Endothelial cell (in vitro differentiated cells): ENCODE data around the gene OCLN. TPM values are rescaled to one million over a fixed set of nuclear protein-coding genes. Genes with fewer than 3 reads are reported as not detected.
A peak's percentile ranks its signal among the peaks of the same experiment; 100 is the strongest.

Experiments
- DNase-seq: peaks from one replicate; pipeline ENCODE4 v3.0.0; 2021; ENCODE audit warnings: low spot score
- H3K27ac Mint-ChIP-seq: one replicate; pipeline ENCODE4 v1.8.0; 2021; ENCODE audit warnings: mixed read lengths, inconsistent platforms; ENCODE audit not compliant: unreplicated experiment
- H3K27me3 Mint-ChIP-seq: one replicate; pipeline ENCODE4 v1.8.0; 2021; ENCODE audit warnings: mild to moderate bottlenecking, moderate library complexity, mixed read lengths, inconsistent platforms; ENCODE audit not compliant: unreplicated experiment
- H3K36me3 Mint-ChIP-seq: one replicate; pipeline ENCODE4 v1.8.0; 2021; ENCODE audit warnings: mild to moderate bottlenecking, low read depth, mixed read lengths, inconsistent platforms; ENCODE audit not compliant: unreplicated experiment
- H3K4me1 Mint-ChIP-seq: one replicate; pipeline ENCODE4 v1.8.0; 2021; ENCODE audit warnings: mild to moderate bottlenecking, mixed read lengths, inconsistent platforms; ENCODE audit not compliant: unreplicated experiment
- H3K4me3 Mint-ChIP-seq: one replicate; pipeline ENCODE4 v1.8.0; 2021; ENCODE audit warnings: mild to moderate bottlenecking, mixed read lengths, inconsistent platforms; ENCODE audit not compliant: unreplicated experiment
- H3K9me3 Mint-ChIP-seq: one replicate; pipeline ENCODE4 v1.8.0; 2021; ENCODE audit warnings: mixed read lengths, inconsistent platforms; ENCODE audit not compliant: unreplicated experiment
- CTCF ChIP-seq: fragments of 200-600 bp; sonication (generic); IDR thresholded peaks from one replicate; pipeline ENCODE4 v1.5.0; 2021; ENCODE audit warnings: antibody characterized with exemption; ENCODE audit not compliant: unreplicated experiment
- total RNA-seq: library from RNA; stranded (reverse); fragmentation: NEBNext Ultra II Directional; extraction: Animal tissue kit (Norgen Biotek cat#: 25700); gene quantifications from one replicate; pipeline ENCODE4 v1.2.1, GENCODE V29; 2021; ENCODE audit not compliant: unreplicated experiment

OCLN gene
- total RNA-seq, 1 donor from 2014 or later = 26.4 TPM

- H3K4me1 Mint-ChIP-seq = peaks cover 12% of the 10 kb centered on the region
- no peaks in the 10 kb centered on the region for H3K9me3 Mint-ChIP-seq
- DNase-seq = peak; percentile 53
- H3K4me3 Mint-ChIP-seq = peak overlapping the region; percentile 93
- no peak overlapping the region for H3K27ac Mint-ChIP-seq
- no peak for TF ChIP-seq CTCF
- H3K27me3 Mint-ChIP-seq = peaks cover 4% of the 10 kb centered on the region
- no peaks in the 10 kb centered on the region for H3K36me3 Mint-ChIP-seq
Measured at GRCh38 chr5:69492923-69493395, 369 bp downstream of the OCLN start.

- TF ChIP-seq CTCF = no peak
- no peaks in the 10 kb centered on the region for H3K9me3 Mint-ChIP-seq
- H3K27me3 Mint-ChIP-seq = peaks cover 4% of the 10 kb centered on the region
- peak; percentile 38 for DNase-seq
- H3K4me1 Mint-ChIP-seq = peaks cover 12% of the 10 kb centered on the region
- peak overlapping the region; percentile 18 for H3K27ac Mint-ChIP-seq
- H3K36me3 Mint-ChIP-seq = no peaks in the 10 kb centered on the region
- peak overlapping the region; percentile 93 for H3K4me3 Mint-ChIP-seq
Measured at GRCh38 chr5:69493396-69494133, 975 bp downstream of the OCLN start.

- DNase-seq = no peak
Measured at GRCh38 chr5:69494452-69494851, 1.9 kb downstream of the OCLN start.

GRCh38 chr5:69497006-69497520 is 4.5 kb downstream of the OCLN start:
- H3K4me1 Mint-ChIP-seq = peaks cover 12% of the 10 kb centered on the region
- H3K4me3 Mint-ChIP-seq = no peak overlapping the region
- no peak for TF ChIP-seq CTCF
- no peak overlapping the region for H3K27ac Mint-ChIP-seq
- no peaks in the 10 kb centered on the region for H3K36me3 Mint-ChIP-seq
- H3K27me3 Mint-ChIP-seq = peaks cover 2% of the 10 kb centered on the region
- no peaks in the 10 kb centered on the region for H3K9me3 Mint-ChIP-seq
- DNase-seq = no peak

More at GRCh38 chr5:69494452-69494851, 1.9 kb downstream of the OCLN start:
- Mint-ChIP-seq H3K27ac (no peak overlapping the region), H3K4me1 (peaks cover 12% of the 10 kb centered on the region), H3K9me3 (no peaks in the 10 kb centered on the region), H3K36me3 (no peaks in the 10 kb centered on the region), H3K27me3 (peaks cover 4% of the 10 kb centered on the region), H3K4me3 (peak overlapping the region; percentile 85)
- TF ChIP-seq CTCF = no peak

- Mint-ChIP-seq H3K27ac (no peak overlapping the region), H3K4me1 (peaks cover 16% of the 10 kb centered on the region), H3K27me3 (peaks cover 4% of the 10 kb centered on the region), H3K4me3 (no peak overlapping the region), H3K9me3 (no peaks in the 10 kb centered on the region), H3K36me3 (no peaks in the 10 kb centered on the region)
- DNase-seq = no peak
- TF ChIP-seq CTCF = no peak
Measured at GRCh38 chr5:69498384-69498783, 5.8 kb downstream of the OCLN start.
